ENCODE data around the gene ACTR3.

- TF ChIP-seq TBL1XR1 (IDR thresholded peaks at IDR 0.05; ENCODE audit: low read depth, low read length) (no peak), IKZF1 (conservative IDR thresholded peaks at IDR 0.05) (no peak)
These were observed 76.9 kb downstream of the ACTR3 start for GRCh38 chr2:113966832-113967231.
